ENCODE data around the gene ISCA1.

ISCA1 gene

DNA sequence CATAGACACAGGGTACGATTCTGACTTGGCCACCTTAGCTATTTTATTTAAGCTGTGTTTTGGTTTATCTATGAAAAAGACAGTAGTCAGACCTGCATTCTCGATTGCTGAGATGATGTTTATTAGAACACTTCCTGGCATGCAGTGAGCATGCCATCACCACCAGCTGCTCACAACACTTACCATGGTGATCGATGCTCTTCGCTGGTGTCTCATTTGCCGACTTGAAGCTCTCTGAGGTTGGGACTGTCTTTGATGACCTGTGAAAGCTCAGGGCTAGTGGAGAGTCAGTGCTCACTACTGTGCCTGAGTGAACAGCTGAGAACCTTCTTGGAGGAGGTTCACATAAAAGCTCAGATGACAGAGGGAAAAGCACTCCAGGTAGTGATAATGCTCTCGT is 18.5 kb downstream of the ISCA1 start:
- DNase-seq: no peak
- Histone ChIP-seq H3K4me3 (ENCODE audit: low read depth, low read length) (no peak overlapping the region), H3K27me3 (no peaks in the 10 kb centered on the region), H3K36me3 (peaks cover 17% of the 10 kb centered on the region), H3K4me1 (peaks cover 2% of the 10 kb centered on the region; the same call in 1 of the 2 replicates), H3K9me3 (no peaks in the 10 kb centered on the region; the same call in none of the 2 replicates)
- TF ChIP-seq, protein P1, sequence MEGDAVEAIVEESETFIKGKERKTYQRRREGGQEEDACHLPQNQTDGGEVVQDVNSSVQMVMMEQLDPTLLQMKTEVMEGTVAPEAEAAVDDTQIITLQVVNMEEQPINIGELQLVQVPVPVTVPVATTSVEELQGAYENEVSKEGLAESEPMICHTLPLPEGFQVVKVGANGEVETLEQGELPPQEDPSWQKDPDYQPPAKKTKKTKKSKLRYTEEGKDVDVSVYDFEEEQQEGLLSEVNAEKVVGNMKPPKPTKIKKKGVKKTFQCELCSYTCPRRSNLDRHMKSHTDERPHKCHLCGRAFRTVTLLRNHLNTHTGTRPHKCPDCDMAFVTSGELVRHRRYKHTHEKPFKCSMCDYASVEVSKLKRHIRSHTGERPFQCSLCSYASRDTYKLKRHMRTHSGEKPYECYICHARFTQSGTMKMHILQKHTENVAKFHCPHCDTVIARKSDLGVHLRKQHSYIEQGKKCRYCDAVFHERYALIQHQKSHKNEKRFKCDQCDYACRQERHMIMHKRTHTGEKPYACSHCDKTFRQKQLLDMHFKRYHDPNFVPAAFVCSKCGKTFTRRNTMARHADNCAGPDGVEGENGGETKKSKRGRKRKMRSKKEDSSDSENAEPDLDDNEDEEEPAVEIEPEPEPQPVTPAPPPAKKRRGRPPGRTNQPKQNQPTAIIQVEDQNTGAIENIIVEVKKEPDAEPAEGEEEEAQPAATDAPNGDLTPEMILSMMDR (IDR thresholded peaks at IDR 0.05; ENCODE audit: low read depth, low read length): no peak

DNA sequence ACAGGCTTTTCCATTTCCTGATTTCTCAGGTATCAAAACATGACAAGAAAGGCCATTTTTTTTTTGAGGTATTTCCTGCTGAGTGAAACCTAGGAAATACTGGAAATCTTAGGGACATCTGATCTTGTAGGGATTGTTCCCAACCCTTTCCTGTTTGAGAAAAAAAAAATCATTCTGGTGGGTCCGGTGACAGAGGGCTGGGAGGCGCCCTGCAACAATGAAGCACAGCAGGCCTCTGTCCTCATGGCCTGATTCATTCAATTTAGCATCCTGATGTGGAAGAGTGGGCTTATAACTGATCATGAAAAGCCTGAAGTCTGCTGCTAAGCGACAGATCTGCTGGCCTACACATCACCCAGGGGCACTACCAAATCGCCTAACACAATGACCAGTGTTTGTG is 19.8 kb downstream of the ISCA1 start:
- no peaks in the 10 kb centered on the region for H3K27me3 ChIP-seq
- no peaks in the 10 kb centered on the region; the same call in 1 of the 2 replicates for H3K9me3 ChIP-seq
- peaks cover 16% of the 10 kb centered on the region for H3K36me3 ChIP-seq
- peaks cover 7% of the 10 kb centered on the region for H3K4me1 ChIP-seq
- TF ChIP-seq, protein P1 (IDR thresholded peaks at IDR 0.05; ENCODE audit: low read depth, low read length): no peak
- DNase-seq: no peak
- no peak overlapping the region for H3K4me3 ChIP-seq (ENCODE audit: low read depth, low read length)

DNA sequence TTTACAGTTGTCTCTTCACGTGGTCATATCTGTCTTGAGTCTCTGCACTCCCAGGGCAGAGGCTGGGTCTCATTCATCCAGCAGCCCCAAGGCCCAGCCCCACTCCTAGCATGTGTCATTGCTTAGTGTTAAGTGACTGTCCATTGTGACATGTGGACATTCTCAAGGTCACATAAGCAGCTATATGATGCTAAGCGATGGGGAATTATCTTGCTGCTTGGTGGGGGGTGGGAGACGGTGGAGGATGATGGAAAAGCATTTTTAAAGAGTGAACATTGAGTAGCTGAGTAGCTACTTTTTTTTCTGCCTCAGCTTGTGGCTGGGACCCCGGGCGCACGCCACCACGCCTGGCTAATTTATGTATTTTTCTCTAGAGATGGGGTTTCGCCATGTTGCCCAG is 22.8 kb downstream of the ISCA1 start, which contains the start of gene C9orf153:
C9orf153 (minus strand) TSS at position 101 of the 400 bp plus-strand sequence. CDS start 30,054 bp downstream, outside the sequence.
- TF ChIP-seq, protein P1 (IDR thresholded peaks at IDR 0.05; ENCODE audit: low read depth, low read length): no peak
- Histone ChIP-seq H3K4me3 (ENCODE audit: low read depth, low read length) (no peak within 1 kb of the TSS), H3K4me1 (peaks cover 7% of the 10 kb centered on the region), H3K36me3 (peaks cover 15% of the 10 kb centered on the region), H3K9me3 (no peaks in the 10 kb centered on the region; the same call in 1 of the 2 replicates), H3K27me3 (no peaks in the 10 kb centered on the region)
- DNase-seq: peak; percentile 22

DNA sequence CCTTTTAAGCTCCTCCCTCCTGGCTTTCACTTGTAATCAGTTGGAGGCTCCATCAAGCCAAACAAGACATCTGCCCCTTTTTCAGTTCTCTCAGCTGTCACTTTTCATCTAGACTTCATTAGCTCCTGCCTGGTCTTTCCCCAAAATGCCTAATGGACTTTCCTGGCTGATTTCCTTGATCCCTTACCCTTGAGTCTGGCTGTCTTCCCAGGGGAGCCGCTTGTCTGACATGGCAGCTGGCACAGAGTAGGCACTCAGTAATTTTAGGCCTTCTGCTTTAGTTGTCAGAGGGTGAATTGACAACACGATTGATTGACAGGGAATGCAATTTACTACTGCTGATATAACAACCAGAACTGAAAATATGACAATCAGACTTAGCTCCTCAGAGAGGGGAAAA is 24.9 kb downstream of the ISCA1 start:
- Histone ChIP-seq H3K9me3 (no peaks in the 10 kb centered on the region; the same call in none of the 2 replicates), H3K36me3 (no peaks in the 10 kb centered on the region), H3K4me3 (ENCODE audit: low read depth, low read length) (no peak overlapping the region), H3K27me3 (no peaks in the 10 kb centered on the region), H3K4me1 (peaks cover 7% of the 10 kb centered on the region)
- peak; percentile 81 for DNase-seq
- TF ChIP-seq, protein P1 (IDR thresholded peaks at IDR 0.05; ENCODE audit: low read depth, low read length): no peak

DNA sequence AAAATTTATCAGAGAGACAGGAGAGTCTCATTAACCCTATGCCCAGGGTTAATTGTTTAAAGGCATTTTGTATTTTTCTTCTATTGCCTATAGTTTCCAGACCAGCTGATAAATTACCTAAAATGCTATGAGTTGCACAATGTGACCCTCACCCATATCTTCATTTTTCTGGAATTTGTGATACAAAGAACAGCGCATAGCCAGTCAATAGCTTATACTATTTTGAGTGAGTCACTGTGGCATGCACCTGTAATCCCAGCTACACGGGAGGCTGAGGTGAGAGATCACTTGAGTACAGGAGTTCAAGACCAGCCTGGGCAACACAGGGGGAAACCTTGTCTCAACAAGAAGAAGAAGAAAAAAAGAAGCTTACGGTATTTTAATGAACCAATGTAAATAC is 25.7 kb downstream of the ISCA1 start:
- TF ChIP-seq, protein P1 (IDR thresholded peaks at IDR 0.05; ENCODE audit: low read depth, low read length): no peak
- H3K27me3 ChIP-seq: no peaks in the 10 kb centered on the region
- no peaks in the 10 kb centered on the region; the same call in none of the 2 replicates for H3K9me3 ChIP-seq
- no peak for DNase-seq
- H3K36me3 ChIP-seq: no peaks in the 10 kb centered on the region
- peaks cover 7% of the 10 kb centered on the region for H3K4me1 ChIP-seq
- no peak overlapping the region for H3K4me3 ChIP-seq (ENCODE audit: low read depth, low read length)

DNA sequence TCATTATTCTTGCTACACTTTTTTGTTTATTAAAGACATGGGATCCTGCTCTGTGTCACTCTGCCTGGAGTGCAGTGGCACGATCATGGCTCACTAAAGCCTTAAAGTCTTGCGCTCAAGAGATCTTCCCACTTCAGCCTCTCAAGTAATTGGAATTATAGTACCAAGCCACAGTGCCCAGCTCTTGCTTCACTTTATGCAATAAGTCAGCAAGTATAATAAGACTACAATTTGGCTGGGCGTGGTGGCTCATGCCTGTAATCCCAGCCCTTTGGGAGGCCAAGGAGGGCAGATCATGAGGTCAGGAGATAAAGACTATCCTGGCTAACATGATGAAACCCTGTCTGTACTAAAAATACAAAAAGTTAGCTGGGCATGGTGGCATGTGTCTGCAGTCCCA is 28.8 kb downstream of the ISCA1 start:
- no peaks in the 10 kb centered on the region; the same call in 1 of the 2 replicates for H3K9me3 ChIP-seq
- H3K27me3 ChIP-seq: no peaks in the 10 kb centered on the region
- H3K4me1 ChIP-seq: peaks cover 5% of the 10 kb centered on the region
- no peaks in the 10 kb centered on the region for H3K36me3 ChIP-seq
- H3K4me3 ChIP-seq (ENCODE audit: low read depth, low read length): no peak overlapping the region
- no peak for DNase-seq
- TF ChIP-seq, protein P1 (IDR thresholded peaks at IDR 0.05; ENCODE audit: low read depth, low read length): no peak
